Measurements from ENCODE around the gene CAMK4.

The CAMK4 gene

GRCh38 chr5:111535879-111536549, 311.8 kb downstream of the CAMK4 start:
- TF ChIP-seq EZH2phosphoT487 (IDR thresholded peaks at IDR 0.05; ENCODE audit: borderline replicate concordance) = no peak
- TF ChIP-seq CTCF (conservative IDR thresholded peaks at IDR 0.05; ENCODE audit: low read length) = no peak

GRCh38 chr5:111537141-111538024, 313.2 kb downstream of the CAMK4 start:
- no peaks in the 10 kb centered on the region for H3K9me3 ChIP-seq (ENCODE audit: insufficient read depth, low read depth, low read length)
- no peaks in the 10 kb centered on the region for H3K36me3 ChIP-seq (ENCODE audit: insufficient read depth, low read length)
- H3K4me1 ChIP-seq (ENCODE audit: insufficient read depth, low read length, poor library complexity, severe bottlenecking) = no peaks in the 10 kb centered on the region
- TF ChIP-seq CTCF (conservative IDR thresholded peaks at IDR 0.05; ENCODE audit: low read length) (no peak), EZH2phosphoT487 (IDR thresholded peaks at IDR 0.05; ENCODE audit: borderline replicate concordance) (no peak)
- no peak overlapping the region for H2AFZ ChIP-seq (ENCODE audit: low read length)
- H3K4me2 ChIP-seq (ENCODE audit: low read depth, low read length, poor library complexity, severe bottlenecking) = no peak overlapping the region
- no peak overlapping the region for H3K9ac ChIP-seq (ENCODE audit: low read depth, low read length, poor library complexity, severe bottlenecking)
- H3K27me3 ChIP-seq (ENCODE audit: insufficient read depth, low read length, poor library complexity, severe bottlenecking) = no peaks in the 10 kb centered on the region
- no peaks in the 10 kb centered on the region for H3F3A ChIP-seq (ENCODE audit: low read depth)
- H3K79me2 ChIP-seq (ENCODE audit: insufficient read depth, low read length) = no peaks in the 10 kb centered on the region
- H3K4me3 ChIP-seq (ENCODE audit: low read length, poor library complexity, severe bottlenecking) = no peak overlapping the region
- no peaks in the 10 kb centered on the region for H3K9me2 ChIP-seq (replicated peaks; ENCODE audit: low read depth, low read length)
- no peaks in the 10 kb centered on the region for H4K20me1 ChIP-seq (ENCODE audit: insufficient read depth, low read length, poor library complexity, severe bottlenecking)

More at GRCh38 chr5:111535879-111536549, 311.8 kb downstream of the CAMK4 start:
- no peaks in the 10 kb centered on the region for H3K36me3 ChIP-seq (ENCODE audit: insufficient read depth, low read length)
- no peaks in the 10 kb centered on the region for H4K20me1 ChIP-seq (ENCODE audit: insufficient read depth, low read length, poor library complexity, severe bottlenecking)
- no peak overlapping the region for H3K4me3 ChIP-seq (ENCODE audit: low read length, poor library complexity, severe bottlenecking)
- H3K27me3 ChIP-seq (ENCODE audit: insufficient read depth, low read length, poor library complexity, severe bottlenecking) = no peaks in the 10 kb centered on the region
- no peaks in the 10 kb centered on the region for H3K9me3 ChIP-seq (ENCODE audit: insufficient read depth, low read depth, low read length)
- H3K9me2 ChIP-seq (replicated peaks; ENCODE audit: low read depth, low read length) = no peaks in the 10 kb centered on the region
- no peak overlapping the region for H2AFZ ChIP-seq (ENCODE audit: low read length)
- no peaks in the 10 kb centered on the region for H3K79me2 ChIP-seq (ENCODE audit: insufficient read depth, low read length)
- H3K4me2 ChIP-seq (ENCODE audit: low read depth, low read length, poor library complexity, severe bottlenecking) = no peak overlapping the region
- no peak overlapping the region for H3K9ac ChIP-seq (ENCODE audit: low read depth, low read length, poor library complexity, severe bottlenecking)
- H3K4me1 ChIP-seq (ENCODE audit: insufficient read depth, low read length, poor library complexity, severe bottlenecking) = no peaks in the 10 kb centered on the region
- no peaks in the 10 kb centered on the region for H3F3A ChIP-seq (ENCODE audit: low read depth)
